ENCODE measurements around the gene CASP7. TPM values are rescaled to one million over a fixed set of nuclear protein-coding genes. Genes with fewer than 3 reads are reported as not detected.
"Not testable (repeated sequence)": the region's sequence is repeated elsewhere in the genome, so short reads cannot be mapped to it uniquely, and the experiment has no call there.

CASP7 gene
- total RNA-seq, 1 experiment from 2014 or later = 4.7 TPM

- POLR2A ChIA-PET = no interaction called here
- no peak for TF ChIP-seq ZNF671 (CRISPR knock-in tag; IDR thresholded peaks at IDR 0.05)
- TF ChIP-seq ZNF423 (CRISPR knock-in tag; IDR thresholded peaks at IDR 0.05) = no peak
- TF ChIP-seq NR3C1 (CRISPR knock-in tag; conservative IDR thresholded peaks at IDR 0.05; ENCODE audit: low read depth) = no peak
- TF ChIP-seq ZNF317 (CRISPR knock-in tag; IDR thresholded peaks at IDR 0.05; ENCODE audit: borderline replicate concordance, low read depth) = no peak
- TF ChIP-seq, protein P1, sequence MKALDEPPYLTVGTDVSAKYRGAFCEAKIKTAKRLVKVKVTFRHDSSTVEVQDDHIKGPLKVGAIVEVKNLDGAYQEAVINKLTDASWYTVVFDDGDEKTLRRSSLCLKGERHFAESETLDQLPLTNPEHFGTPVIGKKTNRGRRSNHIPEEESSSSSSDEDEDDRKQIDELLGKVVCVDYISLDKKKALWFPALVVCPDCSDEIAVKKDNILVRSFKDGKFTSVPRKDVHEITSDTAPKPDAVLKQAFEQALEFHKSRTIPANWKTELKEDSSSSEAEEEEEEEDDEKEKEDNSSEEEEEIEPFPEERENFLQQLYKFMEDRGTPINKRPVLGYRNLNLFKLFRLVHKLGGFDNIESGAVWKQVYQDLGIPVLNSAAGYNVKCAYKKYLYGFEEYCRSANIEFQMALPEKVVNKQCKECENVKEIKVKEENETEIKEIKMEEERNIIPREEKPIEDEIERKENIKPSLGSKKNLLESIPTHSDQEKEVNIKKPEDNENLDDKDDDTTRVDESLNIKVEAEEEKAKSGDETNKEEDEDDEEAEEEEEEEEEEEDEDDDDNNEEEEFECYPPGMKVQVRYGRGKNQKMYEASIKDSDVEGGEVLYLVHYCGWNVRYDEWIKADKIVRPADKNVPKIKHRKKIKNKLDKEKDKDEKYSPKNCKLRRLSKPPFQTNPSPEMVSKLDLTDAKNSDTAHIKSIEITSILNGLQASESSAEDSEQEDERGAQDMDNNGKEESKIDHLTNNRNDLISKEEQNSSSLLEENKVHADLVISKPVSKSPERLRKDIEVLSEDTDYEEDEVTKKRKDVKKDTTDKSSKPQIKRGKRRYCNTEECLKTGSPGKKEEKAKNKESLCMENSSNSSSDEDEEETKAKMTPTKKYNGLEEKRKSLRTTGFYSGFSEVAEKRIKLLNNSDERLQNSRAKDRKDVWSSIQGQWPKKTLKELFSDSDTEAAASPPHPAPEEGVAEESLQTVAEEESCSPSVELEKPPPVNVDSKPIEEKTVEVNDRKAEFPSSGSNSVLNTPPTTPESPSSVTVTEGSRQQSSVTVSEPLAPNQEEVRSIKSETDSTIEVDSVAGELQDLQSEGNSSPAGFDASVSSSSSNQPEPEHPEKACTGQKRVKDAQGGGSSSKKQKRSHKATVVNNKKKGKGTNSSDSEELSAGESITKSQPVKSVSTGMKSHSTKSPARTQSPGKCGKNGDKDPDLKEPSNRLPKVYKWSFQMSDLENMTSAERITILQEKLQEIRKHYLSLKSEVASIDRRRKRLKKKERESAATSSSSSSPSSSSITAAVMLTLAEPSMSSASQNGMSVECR (CRISPR knock-in tag; IDR thresholded peaks at IDR 0.05; ENCODE audit: borderline replicate concordance) = no peak
- TF ChIP-seq CREB1 (CRISPR knock-in tag; IDR thresholded peaks at IDR 0.05) = no peak
- TF ChIP-seq ATF1 (CRISPR knock-in tag; IDR thresholded peaks at IDR 0.05) = no peak
- TF ChIP-seq TCF7 (CRISPR knock-in tag; IDR thresholded peaks at IDR 0.05; ENCODE audit: low read depth) = no peak
These were observed 27.8 kb upstream of the CASP7 start for GRCh38 chr10:113651898-113652297.

DNA sequence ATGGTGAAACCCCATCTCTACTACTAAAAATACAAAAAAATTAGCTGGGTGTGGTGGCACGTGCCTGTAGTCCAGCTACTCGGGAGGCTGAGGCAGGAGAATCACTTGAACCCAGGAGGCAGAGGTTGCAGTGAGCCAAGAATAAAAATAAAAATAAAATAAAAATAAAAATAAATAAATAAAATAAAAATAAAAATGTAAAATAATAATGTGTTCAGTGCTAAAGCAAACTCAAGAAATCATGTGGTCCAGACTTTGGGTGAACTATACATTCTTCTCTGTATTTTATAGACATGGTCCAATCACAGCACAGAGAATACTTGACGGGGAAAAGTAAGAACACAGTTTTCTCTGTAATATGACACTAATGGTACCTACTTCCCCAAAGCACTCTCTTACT, 27.3 kb upstream of the CASP7 start:
- peak; percentile 95 for TF ChIP-seq HMGA2 (CRISPR knock-in tag; IDR thresholded peaks at IDR 0.05)
- H3K4me1 Mint-ChIP-seq; DNase-seq (ENCODE audit: low spot score); H3K36me3 Mint-ChIP-seq; H3K4me3 Mint-ChIP-seq; POLR2A ChIA-PET; CTCF ChIA-PET; H3K9me3 Mint-ChIP-seq; ATAC-seq; H3K27me3 Mint-ChIP-seq (ENCODE audit: low read depth); H3K27ac Mint-ChIP-seq: not testable (repeated sequence)

More at GRCh38 chr10:113651898-113652297, 27.8 kb upstream of the CASP7 start:
- H3K4me1 Mint-ChIP-seq = no peaks in the 10 kb centered on the region
- H3K27ac Mint-ChIP-seq = no peak overlapping the region
- peaks cover 10% of the 10 kb centered on the region for H3K9me3 Mint-ChIP-seq
- DNase-seq (ENCODE audit: low spot score) (no peak), ATAC-seq (no peak)
- CTCF ChIA-PET = interaction anchor here (1.0 kb wide), 1 partner anchor 27 kb away, joined by 3 read pairs; no protein-coding TSS in a partner anchor
- no peaks in the 10 kb centered on the region for H3K36me3 Mint-ChIP-seq
- no peaks in the 10 kb centered on the region; the same call in 1 of the 2 replicates for H3K27me3 Mint-ChIP-seq (ENCODE audit: low read depth)
- H3K4me3 Mint-ChIP-seq = no peak overlapping the region

- Mint-ChIP-seq H3K27me3 (ENCODE audit: low read depth) (no peaks in the 10 kb centered on the region), H3K36me3 (no peaks in the 10 kb centered on the region), H3K27ac (no peak overlapping the region), H3K4me3 (no peak overlapping the region), H3K9me3 (no peaks in the 10 kb centered on the region), H3K4me1 (no peaks in the 10 kb centered on the region)
- TF ChIP-seq ATF1 (CRISPR knock-in tag; IDR thresholded peaks at IDR 0.05) (no peak), NR3C1 (CRISPR knock-in tag; conservative IDR thresholded peaks at IDR 0.05; ENCODE audit: low read depth) (no peak), MXD4 (CRISPR knock-in tag; IDR thresholded peaks at IDR 0.05; ENCODE audit: borderline replicate concordance) (no peak)
- TF ChIP-seq, protein P2, sequence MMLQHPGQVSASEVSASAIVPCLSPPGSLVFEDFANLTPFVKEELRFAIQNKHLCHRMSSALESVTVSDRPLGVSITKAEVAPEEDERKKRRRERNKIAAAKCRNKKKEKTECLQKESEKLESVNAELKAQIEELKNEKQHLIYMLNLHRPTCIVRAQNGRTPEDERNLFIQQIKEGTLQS (CRISPR knock-in tag; conservative IDR thresholded peaks at IDR 0.05) = no peak
- TF ChIP-seq, protein P3, sequence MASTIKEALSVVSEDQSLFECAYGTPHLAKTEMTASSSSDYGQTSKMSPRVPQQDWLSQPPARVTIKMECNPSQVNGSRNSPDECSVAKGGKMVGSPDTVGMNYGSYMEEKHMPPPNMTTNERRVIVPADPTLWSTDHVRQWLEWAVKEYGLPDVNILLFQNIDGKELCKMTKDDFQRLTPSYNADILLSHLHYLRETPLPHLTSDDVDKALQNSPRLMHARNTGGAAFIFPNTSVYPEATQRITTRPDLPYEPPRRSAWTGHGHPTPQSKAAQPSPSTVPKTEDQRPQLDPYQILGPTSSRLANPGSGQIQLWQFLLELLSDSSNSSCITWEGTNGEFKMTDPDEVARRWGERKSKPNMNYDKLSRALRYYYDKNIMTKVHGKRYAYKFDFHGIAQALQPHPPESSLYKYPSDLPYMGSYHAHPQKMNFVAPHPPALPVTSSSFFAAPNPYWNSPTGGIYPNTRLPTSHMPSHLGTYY (CRISPR knock-in tag; IDR thresholded peaks at IDR 0.05) = no peak
- TF ChIP-seq, protein P4, sequence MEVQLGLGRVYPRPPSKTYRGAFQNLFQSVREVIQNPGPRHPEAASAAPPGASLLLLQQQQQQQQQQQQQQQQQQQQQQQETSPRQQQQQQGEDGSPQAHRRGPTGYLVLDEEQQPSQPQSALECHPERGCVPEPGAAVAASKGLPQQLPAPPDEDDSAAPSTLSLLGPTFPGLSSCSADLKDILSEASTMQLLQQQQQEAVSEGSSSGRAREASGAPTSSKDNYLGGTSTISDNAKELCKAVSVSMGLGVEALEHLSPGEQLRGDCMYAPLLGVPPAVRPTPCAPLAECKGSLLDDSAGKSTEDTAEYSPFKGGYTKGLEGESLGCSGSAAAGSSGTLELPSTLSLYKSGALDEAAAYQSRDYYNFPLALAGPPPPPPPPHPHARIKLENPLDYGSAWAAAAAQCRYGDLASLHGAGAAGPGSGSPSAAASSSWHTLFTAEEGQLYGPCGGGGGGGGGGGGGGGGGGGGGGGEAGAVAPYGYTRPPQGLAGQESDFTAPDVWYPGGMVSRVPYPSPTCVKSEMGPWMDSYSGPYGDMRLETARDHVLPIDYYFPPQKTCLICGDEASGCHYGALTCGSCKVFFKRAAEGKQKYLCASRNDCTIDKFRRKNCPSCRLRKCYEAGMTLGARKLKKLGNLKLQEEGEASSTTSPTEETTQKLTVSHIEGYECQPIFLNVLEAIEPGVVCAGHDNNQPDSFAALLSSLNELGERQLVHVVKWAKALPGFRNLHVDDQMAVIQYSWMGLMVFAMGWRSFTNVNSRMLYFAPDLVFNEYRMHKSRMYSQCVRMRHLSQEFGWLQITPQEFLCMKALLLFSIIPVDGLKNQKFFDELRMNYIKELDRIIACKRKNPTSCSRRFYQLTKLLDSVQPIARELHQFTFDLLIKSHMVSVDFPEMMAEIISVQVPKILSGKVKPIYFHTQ (CRISPR knock-in tag; IDR thresholded peaks at IDR 0.05) = no peak
- DNase-seq (ENCODE audit: low spot score) (no peak), ATAC-seq (no peak)
- CTCF ChIA-PET = no interaction called here
- POLR2A ChIA-PET = no interaction called here
These were observed 22.8 kb upstream of the CASP7 start for GRCh38 chr10:113656896-113657295.
